T-helper 1 cell treated with Interleukin-12 subunit alpha and Interleukin-12 subunit beta and Interleukin-4 antibody, amounts not matched to agents 30 ng/mL and 1 ng/mL, for 36 hours (primary cell): ENCODE results near the gene PLEKHH3. TPM values are rescaled to one million over a fixed set of nuclear protein-coding genes. Genes with fewer than 3 reads are reported as not detected.

Experiments used
- intact Hi-C: fragments of 100-400 bp; cut with micrococcal nuclease; formaldehyde crosslinking; loops from one replicate; pipeline ENCODE4 v1.15.1; 2024
- total RNA-seq: library from RNA; stranded (reverse); gene quantifications from 2 replicates; pipeline ENCODE4 v1.2.3, GENCODE V29; 2022

PLEKHH3 gene, protein sequence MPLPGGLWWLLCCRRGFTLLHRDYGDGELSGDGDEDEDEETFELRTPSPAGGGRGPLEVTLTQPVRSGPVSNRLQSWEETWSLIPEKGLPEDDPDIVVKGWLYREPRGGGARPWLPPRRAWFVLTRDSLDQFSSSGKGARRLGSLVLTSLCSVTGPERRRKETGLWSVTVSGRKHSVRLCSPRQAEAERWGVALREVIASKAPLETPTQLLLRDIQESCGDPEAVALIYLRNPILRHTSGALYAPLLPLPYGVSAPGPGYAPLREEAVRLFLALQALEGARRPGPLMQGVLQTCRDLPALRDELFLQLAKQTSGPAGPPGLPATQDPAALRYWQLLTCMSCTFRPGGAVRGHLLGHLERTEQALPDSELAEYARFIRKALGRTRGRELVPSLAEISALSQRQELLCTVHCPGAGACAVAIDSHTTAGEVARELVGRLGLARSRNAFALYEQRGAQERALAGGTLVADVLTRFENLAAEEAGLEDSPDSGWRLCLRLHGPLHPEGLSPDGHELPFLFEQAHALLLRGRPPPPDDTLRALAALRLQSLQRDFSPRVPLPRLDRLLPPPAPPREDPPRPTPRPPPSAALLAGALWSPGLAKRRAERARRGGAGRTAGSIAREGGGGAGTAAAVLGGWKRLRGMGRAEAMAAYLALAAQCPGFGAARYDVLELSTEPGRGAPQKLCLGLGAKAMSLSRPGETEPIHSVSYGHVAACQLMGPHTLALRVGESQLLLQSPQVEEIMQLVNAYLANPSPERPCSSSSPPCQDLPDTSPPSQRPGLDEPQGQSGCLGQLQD
- 0.61 and 1.8 TPM in 2 replicates for total RNA-seq

DNA sequence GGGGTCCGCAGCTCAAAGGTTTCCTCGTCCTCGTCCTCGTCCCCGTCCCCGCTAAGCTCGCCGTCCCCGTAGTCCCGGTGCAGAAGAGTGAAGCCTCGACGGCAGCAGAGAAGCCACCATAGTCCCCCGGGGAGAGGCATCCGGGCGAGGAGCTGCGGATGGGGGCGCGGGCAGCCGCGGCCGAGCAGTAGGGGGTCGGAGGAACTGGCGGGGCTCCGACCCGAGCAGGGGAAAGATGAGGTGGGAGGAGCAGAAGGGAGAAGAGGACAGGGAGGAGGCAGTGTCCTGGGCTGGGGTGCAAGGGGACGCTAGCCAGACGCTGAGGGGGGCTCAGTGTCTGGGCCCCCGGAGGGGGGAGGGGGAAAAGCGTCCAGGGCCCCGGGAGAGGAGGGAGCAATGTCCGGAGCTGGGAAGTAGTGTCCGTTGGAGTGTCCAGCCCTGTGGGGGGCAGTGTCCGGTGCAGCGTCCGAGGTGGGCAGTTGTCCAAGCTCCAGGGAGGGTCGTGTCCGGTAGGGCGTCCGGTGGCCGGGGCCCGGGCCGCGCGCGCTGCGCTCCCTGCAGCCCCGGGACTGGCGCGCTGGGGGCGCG lies at the start of gene PLEKHH3:
PLEKHH3 (minus strand) TSS at position 571 of the 588 bp plus-strand sequence; CDS start at position 140, 431 bp downstream.
- intact Hi-C loops: loop anchor here (1.0 to 10.0 kb wide), 7 partner anchors 139 to 868 kb away; partner anchors contain the start of genes BECN1, DHX58, DHX8 and ETV4

DNA sequence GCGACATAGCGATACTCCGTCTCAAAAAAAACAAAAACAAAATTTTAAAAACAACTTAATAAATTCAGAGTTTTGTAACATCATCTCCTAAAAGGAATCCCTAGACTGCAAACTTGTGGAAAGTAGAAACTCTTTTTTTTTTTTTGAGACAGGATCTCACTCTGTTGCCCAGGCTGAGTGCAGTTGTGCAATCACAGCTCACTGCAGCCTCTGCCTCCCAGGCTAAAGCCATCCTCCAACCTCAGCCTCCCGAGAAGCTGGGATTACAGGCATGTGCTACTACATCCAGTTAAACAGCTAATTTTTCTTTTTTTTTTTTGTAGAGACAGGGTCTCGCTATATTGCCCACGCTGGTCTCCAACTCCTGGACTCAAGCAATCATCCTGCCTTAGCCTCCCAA lies 48.3 kb upstream of the PLEKHH3 start:
- intact Hi-C loops: no loop called here

DNA sequence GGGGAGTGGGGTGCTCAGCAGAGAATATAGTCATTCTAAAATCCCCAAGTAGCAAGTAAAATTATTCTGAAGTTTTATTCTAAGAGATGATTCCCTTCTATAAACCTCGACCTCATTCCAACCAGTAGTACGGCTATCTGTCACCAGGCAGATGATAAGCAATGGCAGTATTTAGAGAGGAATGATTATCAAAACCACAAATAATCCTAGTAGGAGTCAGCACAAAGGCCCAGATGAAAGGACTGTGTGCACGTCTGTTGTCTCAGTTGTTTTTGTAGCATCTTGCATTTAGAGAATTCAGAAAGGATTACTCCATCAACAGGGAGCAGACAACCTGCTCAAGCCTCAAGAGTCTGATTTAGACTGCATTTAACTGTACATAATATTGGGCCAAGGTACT lies 46.8 kb upstream of the PLEKHH3 start:
- intact Hi-C loops: no loop called here

DNA sequence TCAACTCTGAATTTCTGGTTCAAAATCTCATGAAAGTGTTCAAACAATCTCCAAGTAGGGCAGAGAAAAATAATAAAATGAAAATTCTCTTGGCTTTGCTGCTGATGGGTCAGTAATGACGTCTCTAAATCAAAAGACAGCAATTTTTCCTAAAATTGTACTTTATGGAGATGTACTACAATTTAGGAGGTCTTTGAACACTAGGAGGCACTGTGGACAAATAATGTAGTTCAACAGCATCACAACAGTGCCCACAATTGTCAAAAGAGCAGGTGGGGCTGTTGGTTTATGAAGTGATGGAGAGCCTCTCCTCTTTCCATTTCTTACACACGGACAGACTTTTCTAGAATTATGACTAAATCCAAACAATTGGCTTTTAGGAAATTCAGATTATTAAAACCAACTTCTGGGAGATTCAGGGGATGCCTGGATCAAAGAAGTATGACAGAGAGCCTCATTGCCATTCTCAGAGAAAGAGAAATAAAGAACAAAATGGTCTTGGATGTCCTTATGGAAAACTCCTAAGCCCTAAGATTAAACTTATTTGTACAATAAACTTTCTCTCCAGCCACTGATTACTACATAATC lies 44.3 kb upstream of the PLEKHH3 start:
- intact Hi-C loops: loop anchor here (1.0 kb wide), 5 partner anchors 24 to 208 kb away; partner anchors contain the start of genes BECN1 and EZH1

DNA sequence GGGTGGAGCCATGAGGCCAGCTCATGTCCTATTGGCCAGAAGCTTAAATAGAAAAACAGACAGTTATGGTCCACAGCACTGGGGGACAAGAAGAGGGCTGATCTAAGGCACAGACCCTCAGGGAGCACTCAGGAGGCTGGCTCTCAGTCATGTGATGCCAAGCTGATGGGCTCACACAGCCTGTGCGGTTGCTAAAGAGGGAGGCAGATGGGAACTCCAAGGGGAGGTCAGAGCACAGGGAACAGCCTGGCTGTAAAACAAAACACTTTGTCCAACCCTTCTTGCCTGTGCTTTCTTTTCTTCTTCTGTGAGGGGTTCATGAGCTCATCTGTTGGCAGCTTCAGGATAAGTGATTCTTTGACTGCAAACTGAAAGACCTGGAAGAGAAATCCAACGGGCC lies 32.8 kb upstream of the PLEKHH3 start:
- intact Hi-C loops: no loop called here

DNA sequence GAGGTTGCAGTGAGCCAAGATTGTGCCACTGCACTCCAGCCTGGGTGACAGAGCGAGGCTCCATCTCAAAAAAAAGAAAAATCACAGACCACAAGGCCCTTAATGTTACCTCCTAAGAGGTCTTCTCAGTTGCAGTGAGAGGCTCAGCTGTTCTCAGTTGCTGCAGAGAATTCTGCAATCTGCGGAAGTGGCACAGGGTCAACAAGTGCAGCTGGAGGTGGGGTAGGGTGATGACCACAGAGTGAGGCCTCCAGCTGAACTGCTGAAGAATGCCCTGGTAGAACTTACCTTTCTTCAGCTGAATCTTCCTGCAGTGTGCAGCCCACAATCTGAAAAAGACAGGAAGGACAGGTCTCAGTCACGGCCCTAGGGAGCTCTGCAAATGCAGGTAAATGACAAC lies 31.8 kb upstream of the PLEKHH3 start:
- intact Hi-C loops: no loop called here

DNA sequence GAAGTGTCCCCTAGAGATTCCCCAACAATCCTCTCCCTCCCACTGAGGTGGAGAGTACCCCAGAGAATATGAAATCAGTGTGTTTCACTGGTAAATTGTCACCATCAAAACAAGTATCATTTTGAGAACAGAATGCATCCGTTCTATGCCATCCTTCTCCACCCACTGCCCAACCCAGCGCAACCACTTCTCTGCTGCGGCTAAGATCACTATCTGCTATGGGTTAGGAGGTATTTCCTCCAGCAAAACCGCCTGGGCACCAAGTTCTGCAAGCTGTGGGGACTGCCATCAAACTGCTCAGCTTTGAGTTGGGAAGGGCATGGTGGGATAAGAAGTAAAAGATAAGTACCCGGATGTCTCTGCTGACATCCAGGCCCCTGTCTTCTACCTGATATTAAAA lies 29.9 kb upstream of the PLEKHH3 start:
- intact Hi-C loops: no loop called here

DNA sequence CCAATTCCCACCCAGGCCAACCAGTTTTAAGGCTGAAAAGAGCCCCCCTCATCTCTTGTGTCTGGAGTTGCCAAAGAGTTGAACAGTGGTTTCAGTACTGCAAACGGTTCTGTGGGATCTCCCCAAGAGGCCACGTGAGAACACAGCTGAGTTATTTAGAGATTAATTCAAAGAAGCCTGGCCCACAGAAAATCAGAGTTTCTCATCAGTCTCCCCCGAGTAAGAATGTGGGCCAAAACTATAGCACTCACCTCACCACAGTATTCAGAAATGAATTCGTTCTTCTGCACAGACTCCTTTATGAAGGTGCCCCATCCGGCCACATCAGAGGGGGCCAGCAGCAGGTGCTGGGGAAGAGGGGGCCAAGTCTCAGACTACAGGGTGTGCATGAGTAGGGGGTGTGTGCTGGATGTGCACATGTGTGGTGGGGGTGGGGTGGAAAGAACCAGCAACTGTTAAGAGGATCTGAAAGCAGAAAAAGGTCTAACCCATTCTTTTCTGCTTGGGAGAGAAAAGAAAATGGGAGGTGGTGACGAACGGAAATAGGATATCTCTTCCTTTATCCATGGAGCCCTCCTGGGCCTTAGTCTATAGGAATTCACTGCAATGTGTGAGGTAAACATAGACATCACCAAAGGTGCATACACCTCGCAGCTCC lies 28.2 kb upstream of the PLEKHH3 start:
- intact Hi-C loops: no loop called here

DNA sequence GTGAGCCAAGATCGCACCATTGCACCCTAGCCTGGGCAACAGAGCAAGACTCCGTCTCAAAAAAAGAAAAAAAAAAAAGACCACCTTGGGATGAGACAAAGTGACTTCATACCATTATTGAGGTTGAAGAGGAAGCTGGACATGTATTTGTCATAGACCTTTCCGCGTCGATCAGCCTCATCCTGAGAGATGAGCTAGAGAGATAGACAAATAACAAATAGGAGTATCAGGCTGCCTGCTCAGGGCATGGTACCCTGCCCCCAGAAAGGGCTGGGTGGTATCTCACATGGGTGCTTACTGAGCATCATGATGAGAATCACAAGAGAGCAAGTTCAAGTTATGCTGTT lies 27.7 kb upstream of the PLEKHH3 start:
- intact Hi-C loops: no loop called here

DNA sequence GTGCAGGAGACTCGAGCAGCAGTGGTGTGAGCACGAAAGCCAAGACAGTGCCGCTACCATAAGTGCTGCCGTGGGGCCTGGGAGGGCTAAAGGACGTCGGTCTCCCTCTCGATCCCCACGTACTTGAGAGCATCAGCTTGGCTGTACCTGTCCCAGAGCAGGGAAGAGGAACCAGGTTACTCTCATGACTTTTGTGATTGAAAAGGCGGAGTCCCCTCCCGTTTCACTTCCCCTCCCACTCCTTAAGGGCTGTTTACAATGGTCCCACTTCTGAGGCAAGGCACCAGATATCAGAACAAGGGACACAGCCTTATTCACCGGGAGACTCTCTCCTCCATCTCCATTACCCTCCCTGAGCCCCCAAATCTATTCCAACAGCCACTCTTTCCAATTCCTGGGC lies 25.7 kb upstream of the PLEKHH3 start:
- intact Hi-C loops: no loop called here

DNA sequence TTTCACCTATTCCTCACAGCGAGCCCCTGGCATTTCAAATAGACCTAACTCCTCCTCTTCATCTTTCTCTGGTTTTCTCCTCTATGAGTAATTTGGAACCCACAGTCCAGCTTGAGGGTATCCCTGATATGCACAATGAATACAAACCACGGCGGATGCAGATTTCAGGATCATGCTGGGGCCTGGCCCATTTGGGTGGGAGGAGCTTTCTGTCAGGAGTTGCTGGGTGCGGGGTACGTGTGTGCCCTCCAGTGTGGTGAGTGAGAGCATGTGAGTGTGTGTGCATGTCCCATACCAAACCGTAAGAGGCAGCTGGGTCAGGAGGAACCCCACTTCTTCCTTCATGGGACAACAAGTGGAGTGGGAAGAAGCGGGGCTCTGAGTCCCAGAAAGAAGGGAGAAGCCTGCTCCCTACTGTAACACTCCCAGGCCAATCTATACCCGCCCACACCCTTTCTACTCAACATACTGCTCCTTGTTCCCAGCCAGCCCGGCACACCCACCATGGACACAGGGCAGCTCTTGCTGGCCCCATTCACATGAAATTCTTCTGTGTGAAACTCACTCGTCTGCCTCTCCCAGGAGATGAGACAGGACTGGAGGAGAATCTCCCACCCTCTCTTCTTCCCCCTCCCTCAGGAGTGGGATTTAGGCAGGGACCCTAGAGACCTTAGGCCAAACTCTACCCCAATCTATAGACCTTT lies 23.9 kb upstream of the PLEKHH3 start:
- intact Hi-C loops: no loop called here

DNA sequence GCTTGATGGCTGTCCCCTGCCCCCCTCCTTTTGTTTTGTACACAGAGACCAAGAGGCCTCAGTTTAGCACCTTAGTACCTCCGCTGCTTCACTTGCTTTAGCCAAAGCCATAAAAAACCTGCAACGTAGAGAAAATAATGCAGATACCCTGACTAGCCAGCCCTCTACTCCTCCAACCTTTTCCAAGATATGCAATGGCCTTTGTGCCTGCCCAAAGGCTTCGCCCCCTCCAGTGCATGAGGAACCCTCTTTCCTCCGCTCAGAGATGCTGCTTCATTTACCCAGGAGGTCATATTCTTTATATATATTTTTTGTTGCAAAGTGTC lies 22.6 kb upstream of the PLEKHH3 start:
- intact Hi-C loops: no loop called here

DNA sequence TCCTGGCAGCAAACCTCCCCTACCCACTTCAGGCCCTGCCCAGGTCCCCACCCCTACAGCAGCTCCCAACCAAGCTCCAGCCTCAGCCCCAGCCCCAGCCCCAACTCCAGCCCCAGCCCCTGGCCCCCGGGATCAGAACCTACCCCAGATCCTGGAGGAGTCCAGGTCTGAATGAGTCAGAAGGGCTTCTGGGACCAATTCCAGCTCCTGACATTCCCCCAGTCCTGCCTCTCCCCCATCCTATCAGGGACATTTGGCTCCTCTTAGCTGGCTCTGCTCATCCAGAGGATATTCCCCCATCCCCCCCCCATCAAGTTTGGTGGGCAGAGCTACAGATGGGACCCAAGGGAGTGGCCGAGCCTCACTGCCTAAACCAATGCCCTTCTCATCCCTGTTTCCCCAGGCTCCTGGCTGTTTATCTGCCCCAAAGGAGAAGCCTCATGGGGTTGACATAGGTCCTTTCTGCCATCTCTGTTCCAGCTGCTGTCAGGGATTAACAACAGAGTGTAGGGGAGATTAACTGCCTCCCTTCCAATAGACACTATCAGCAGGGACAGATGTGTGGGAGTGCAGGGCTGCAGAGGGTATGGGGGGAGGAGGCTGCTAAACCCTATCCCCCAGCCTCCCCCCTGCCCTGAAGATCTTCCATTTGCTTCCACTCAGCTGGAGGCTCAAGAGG lies 22.1 kb upstream of the PLEKHH3 start:
- intact Hi-C loops: no loop called here

DNA sequence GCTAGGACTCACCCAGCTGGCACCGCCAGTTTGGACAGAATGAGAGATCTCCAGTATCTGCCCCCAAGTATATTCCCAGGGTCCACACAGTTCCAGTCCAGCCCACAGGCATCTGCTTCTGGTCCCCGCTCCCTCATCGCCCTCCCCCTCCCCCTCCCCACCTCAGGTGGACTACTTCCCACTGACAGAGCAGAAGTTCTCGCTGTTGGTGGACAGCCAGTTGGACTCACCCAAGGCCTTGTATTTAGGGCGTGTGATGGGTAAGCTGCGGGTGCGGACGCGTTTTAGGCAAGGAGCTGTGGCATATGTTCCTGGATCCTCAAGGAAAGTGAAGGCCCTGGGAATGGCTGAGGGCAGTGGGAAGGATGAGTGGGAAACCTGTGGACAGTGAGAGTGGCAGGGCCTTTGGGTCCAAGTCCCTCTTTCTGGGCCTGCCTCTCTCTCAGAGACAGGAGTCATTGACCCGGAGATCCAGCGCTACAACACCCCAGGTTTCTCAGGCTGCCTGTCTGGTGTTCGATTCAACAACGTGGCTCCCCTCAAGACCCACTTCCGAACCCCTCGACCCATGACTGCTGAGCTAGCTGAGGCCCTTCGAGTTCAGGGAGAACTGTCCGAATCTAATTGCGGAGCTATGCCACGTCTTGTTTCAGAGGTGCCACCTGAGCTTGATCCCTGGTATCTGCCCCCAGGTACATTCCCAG lies 20.5 kb upstream of the PLEKHH3 start:
- intact Hi-C loops: no loop called here

DNA sequence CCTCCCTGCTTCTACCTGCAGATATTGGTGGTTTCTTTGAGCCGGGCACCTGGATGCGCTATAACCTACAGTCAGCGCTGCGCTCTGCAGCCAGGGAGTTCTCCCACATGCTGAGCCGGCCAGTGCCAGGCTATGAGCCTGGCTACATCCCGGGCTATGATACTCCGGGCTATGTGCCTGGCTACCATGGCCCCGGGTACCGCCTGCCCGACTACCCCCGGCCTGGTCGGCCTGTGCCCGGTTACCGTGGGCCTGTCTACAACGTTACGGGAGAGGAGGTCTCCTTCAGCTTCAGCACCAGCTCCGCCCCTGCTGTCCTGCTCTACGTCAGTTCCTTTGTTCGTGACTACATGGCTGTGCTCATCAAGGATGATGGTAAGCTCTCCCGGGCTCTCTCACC lies 18.7 kb upstream of the PLEKHH3 start:
- intact Hi-C loops: no loop called here

DNA sequence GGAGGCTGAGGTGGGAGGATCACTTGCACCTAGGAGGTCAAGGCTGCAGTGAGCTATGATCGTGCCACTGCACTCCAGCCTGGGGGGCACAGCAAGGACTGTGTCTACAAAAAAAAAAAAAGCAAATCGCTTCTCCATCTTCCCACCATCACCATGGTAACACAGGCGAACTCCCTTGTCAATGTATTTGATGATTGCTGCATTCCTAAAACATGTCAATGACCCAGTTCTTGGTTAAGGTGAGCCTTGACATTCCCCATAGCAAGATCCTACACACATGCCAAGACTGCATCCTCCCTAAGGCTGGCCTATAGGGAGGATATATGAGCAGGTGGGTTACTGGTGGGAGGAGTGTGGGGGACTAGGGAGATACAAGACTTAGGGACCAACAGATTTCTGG lies 17.7 kb upstream of the PLEKHH3 start:
- intact Hi-C loops: loop anchor here (5.0 kb wide), 1 partner anchor 217 kb away; no protein-coding TSS in a partner anchor

DNA sequence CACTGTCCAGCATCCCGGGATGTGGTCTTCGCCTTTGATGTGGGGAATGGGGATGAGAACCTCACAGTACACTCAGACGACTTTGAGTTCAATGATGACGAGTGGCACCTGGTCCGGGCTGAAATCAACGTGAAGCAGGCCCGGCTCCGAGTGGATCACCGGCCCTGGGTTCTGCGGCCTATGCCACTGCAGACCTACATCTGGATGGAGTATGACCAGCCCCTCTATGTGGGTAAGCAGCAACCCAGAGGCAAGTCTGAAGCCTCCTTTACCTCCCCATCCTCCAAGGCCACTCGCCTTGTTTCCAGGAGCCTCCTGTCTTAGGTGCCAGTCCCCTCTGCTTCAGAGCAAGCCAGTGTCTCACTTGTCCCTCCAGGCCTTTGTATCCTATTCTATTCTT lies 15.7 kb upstream of the PLEKHH3 start:
- intact Hi-C loops: loop anchor here (5.0 kb wide), 1 partner anchor 215 kb away; no protein-coding TSS in a partner anchor

DNA sequence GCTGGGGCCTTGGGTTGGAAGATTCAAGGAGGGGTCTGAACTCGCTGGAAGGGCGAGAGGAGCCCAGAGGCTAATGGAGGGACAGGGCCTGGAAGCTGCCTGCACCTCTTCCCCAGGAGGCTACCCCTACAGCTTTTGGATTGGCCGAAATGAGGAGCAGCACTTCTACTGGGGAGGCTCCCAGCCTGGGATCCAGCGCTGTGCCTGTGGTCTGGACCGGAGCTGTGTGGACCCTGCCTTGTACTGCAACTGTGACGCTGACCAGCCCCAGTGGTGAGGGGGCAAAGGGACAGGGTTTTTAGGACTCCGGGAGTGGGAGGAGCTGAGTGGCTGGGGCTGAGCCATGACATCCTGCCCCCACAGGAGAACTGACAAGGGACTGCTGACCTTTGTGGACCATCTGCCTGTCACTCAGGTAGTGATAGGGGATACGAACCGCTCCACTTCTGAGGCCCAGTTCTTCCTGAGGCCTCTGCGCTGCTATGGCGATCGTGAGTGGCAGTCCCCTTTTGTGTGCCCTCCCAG lies 14.3 kb upstream of the PLEKHH3 start:
- intact Hi-C loops: loop anchor here (5.0 kb wide), 1 partner anchor 214 kb away; no protein-coding TSS in a partner anchor

DNA sequence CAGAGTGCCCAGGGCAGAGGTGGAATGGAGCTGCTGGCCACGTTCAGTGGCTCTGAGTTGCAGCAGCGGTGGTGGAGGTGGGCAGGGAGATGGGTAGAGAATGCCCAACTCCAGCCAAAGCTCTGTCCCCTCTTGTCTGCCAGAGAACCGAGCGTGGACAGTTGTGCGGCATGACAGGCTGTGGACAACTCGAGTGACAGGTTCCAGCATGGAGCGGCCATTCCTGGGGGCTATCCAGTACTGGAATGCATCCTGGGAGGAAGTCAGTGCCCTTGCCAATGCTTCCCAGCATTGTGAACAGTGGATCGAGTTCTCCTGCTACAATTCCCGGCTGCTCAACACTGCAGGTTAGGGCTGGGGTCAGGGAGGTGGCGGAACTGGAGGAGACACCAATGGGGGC lies 13.8 kb upstream of the PLEKHH3 start:
- intact Hi-C loops: loop anchor here (5.0 kb wide), 1 partner anchor 213 kb away; no protein-coding TSS in a partner anchor
